Measurements from ENCODE around the gene SLC38A10. TPM values are rescaled to one million over a fixed set of nuclear protein-coding genes. Genes with fewer than 3 reads are reported as not detected.

SLC38A10 gene
- total RNA-seq, 1 donor from 2014 or later, result 67.5 TPM

DNA sequence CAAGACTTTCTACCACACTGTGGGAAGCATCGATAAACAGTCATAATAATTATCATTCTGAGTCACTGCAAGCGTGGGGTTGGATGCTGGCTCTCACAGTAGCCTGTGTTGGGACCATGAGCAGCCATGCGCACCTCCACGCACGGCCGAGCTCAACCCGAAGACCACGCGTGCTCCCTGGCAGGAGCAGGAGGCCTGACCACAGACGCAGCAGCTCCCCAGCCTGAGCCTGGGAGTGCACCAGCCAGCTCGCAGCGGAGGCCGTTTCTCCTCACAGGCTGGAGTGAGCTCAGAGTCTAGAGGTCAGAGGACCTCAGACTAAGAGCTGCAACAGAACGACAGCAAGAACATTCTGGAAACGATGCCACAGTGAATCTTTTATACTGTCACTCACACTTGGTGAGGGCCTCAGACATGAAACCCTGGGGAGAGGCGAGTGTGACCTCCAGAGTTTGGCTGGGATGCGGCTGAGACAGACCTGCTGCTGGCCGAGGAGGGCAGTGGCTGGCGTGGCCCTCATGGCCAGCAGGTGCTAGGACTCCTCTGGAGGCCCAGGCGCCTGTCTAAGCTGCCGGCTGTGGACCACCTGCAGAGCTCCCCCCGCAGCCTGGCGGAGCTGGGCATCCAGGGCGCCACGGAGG lies 50.0 kb downstream of the SLC38A10 start:
- Histone ChIP-seq H3K27me3 (no peaks in the 10 kb centered on the region), H3K4me1 (peaks cover 17% of the 10 kb centered on the region), H3K27ac (no peak overlapping the region), H3K9me3 (no peaks in the 10 kb centered on the region), H3K36me3 (no peaks in the 10 kb centered on the region), H3K4me3 (no peak overlapping the region)
- TF ChIP-seq POLR2A (IDR thresholded peaks at IDR 0.05) (no peak), POLR2AphosphoS5 (IDR thresholded peaks at IDR 0.05; ENCODE audit: insufficient read depth in 1 of 2, low read depth in 1 of 2) (no peak)
- TF ChIP-seq, protein P1, sequence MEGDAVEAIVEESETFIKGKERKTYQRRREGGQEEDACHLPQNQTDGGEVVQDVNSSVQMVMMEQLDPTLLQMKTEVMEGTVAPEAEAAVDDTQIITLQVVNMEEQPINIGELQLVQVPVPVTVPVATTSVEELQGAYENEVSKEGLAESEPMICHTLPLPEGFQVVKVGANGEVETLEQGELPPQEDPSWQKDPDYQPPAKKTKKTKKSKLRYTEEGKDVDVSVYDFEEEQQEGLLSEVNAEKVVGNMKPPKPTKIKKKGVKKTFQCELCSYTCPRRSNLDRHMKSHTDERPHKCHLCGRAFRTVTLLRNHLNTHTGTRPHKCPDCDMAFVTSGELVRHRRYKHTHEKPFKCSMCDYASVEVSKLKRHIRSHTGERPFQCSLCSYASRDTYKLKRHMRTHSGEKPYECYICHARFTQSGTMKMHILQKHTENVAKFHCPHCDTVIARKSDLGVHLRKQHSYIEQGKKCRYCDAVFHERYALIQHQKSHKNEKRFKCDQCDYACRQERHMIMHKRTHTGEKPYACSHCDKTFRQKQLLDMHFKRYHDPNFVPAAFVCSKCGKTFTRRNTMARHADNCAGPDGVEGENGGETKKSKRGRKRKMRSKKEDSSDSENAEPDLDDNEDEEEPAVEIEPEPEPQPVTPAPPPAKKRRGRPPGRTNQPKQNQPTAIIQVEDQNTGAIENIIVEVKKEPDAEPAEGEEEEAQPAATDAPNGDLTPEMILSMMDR (IDR thresholded peaks at IDR 0.05), result no peak
- no peak for DNase-seq (ENCODE audit: extremely low spot score in 2 of 2)
- intact Hi-C loops (cut with DNase I), result no loop called here

DNA sequence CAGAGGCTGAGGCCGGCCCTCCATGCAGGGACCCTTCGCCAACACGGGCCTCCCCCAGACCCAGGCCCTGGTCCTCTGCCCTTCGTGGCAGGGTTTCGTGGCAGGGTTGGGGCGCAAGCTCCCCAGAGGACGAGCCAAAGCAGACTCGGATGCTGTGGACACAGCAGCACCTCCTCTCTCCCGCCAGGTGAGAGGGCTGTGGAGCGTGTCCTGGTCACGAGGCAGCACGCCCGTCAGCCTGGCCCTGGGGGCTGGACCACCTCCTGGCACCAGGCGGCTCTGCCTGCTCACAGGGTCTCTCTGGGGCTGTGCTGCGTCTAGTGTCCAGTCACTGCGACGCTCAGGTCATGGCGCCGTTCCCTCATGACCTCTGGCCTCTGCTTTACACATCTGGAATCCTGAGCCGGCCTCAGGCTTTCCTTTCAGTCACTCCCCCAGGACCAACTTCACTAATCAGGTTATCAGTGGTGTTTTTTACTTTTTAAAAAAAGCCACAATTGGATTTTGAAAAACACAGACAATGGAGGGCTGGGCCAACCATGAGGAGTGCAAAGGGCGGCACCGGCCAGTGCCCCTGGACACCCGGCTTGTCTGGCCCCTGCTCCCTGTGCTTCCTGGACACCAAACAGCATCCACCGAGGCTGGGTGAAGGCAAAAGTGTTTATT lies 50.6 kb downstream of the SLC38A10 start:
- TF ChIP-seq, protein P1 (IDR thresholded peaks at IDR 0.05), result no peak
- TF ChIP-seq POLR2A (IDR thresholded peaks at IDR 0.05) (no peak), POLR2AphosphoS5 (IDR thresholded peaks at IDR 0.05; ENCODE audit: insufficient read depth in 1 of 2, low read depth in 1 of 2) (no peak)
- H3K36me3 ChIP-seq, result no peaks in the 10 kb centered on the region
- H3K4me3 ChIP-seq, result no peak overlapping the region
- H3K27me3 ChIP-seq, result no peaks in the 10 kb centered on the region
- intact Hi-C loops (cut with DNase I), result no loop called here
- H3K4me1 ChIP-seq, result peaks cover 24% of the 10 kb centered on the region
- no peaks in the 10 kb centered on the region for H3K9me3 ChIP-seq
- H3K27ac ChIP-seq, result no peak overlapping the region
- no peak for DNase-seq (ENCODE audit: extremely low spot score in 2 of 2)

DNA sequence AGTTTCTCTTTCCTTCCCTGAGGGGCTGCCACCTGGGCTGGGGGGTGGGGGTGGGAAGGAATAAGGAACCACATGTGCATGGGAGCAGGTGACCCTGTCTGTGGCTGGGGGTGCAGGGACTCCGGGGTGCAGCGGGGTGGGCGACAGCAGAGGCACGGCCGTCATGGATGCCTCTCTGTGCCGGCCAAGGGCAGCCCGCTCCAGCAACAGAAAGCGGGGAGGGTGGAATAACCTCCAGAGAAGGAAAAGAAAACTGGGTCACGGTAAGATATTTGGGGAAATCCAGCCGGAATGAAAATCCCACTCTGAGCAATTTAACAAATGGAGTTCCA lies 51.8 kb downstream of the SLC38A10 start:
- peaks cover 28% of the 10 kb centered on the region for H3K4me1 ChIP-seq
- H3K27me3 ChIP-seq, result no peaks in the 10 kb centered on the region
- intact Hi-C loops (cut with DNase I), result no loop called here
- no peaks in the 10 kb centered on the region for H3K36me3 ChIP-seq
- DNase-seq (ENCODE audit: extremely low spot score in 2 of 2), result no peak
- H3K27ac ChIP-seq, result no peak overlapping the region
- no peaks in the 10 kb centered on the region for H3K9me3 ChIP-seq
- no peak for TF ChIP-seq POLR2AphosphoS5 (IDR thresholded peaks at IDR 0.05; ENCODE audit: insufficient read depth in 1 of 2, low read depth in 1 of 2)
- TF ChIP-seq POLR2A (IDR thresholded peaks at IDR 0.05), result no peak
- TF ChIP-seq, protein P1 (IDR thresholded peaks at IDR 0.05), result no peak
- H3K4me3 ChIP-seq, result no peak overlapping the region

DNA sequence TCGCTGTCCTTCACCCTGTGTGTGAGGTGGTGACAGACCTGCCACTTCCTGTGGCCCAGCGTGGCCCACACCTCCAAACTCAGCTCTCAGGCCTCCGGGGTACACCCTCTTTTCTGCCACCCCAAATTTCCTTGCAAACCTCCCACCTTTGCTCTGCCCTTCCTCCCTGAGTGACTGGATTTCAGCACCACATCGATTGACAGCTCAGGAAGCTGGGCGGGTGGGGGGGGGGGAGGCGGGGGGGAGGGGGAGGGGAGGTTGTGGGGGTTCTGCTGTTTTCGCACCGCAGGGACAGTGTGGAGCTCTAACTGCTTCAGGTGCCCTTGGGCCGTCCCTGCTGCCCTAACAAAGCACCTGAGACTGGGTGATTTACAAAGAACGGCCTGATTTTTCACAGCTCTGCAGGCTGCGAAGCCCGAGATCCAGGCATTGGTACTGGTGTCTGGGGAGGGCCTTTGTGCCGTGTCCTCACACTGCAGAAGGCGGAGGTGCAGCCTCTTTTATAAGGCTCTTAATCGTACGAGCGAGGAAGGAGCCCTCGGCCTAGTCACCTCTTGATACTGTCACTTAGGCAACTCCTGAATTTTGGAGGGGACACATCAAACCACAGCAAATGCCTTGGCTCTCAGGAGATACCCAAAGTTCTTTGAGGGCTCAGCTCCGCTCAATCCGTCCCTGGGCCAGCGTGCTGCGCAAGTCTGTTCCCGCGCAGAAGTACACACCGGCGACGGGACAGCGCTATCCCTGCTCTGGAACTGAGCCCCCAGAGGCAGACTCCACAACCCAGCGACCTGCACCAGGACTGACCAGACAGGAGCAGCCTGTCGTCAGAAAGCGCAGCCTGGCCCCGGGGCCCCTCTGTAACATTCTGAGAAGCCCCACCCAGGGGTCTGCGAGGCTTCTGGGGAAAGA lies 52.4 kb downstream of the SLC38A10 start:
- TF ChIP-seq POLR2AphosphoS5 (IDR thresholded peaks at IDR 0.05; ENCODE audit: insufficient read depth in 1 of 2, low read depth in 1 of 2) (no peak), POLR2A (IDR thresholded peaks at IDR 0.05) (no peak)
- TF ChIP-seq, protein P1 (IDR thresholded peaks at IDR 0.05), result no peak
- Histone ChIP-seq H3K36me3 (no peaks in the 10 kb centered on the region), H3K4me3 (no peak overlapping the region)

More for the DNA sequence above, 52.4 kb downstream of the SLC38A10 start:
- intact Hi-C loops (cut with DNase I), result no loop called here
- no peak overlapping the region for H3K27ac ChIP-seq
- peaks cover 34% of the 10 kb centered on the region for H3K4me1 ChIP-seq
- H3K9me3 ChIP-seq, result no peaks in the 10 kb centered on the region
- no peaks in the 10 kb centered on the region for H3K27me3 ChIP-seq
- DNase-seq (ENCODE audit: extremely low spot score in 2 of 2), result no peak
